GM21360 (cell line): ENCODE data around the gene LYZ.

ENCODE experiments used
- ATAC-seq: cut with Tn5 transposase; IDR thresholded peaks from one replicate; pipeline ENCODE4 v1.9.1; 2021; ENCODE audit warnings: mild to moderate bottlenecking, moderate library complexity; ENCODE audit not compliant: unreplicated experiment

The LYZ gene

GRCh38 chr12:69338120-69338859 is 9.9 kb upstream of the LYZ start:
- ATAC-seq: no peak

- no peak for ATAC-seq
Measured at GRCh38 chr12:69338936-69339335, 9.2 kb upstream of the LYZ start.

- ATAC-seq: no peak
Measured at GRCh38 chr12:69339999-69340398, 8.2 kb upstream of the LYZ start.

GRCh38 chr12:69341328-69341727 is 6.9 kb upstream of the LYZ start:
- no peak for ATAC-seq

GRCh38 chr12:69342421-69342820 is 5.8 kb upstream of the LYZ start:
- ATAC-seq: no peak

GRCh38 chr12:69343357-69343756 is 4.8 kb upstream of the LYZ start:
- ATAC-seq: no peak

- ATAC-seq: no peak
Measured at GRCh38 chr12:69343885-69344612, 4.1 kb upstream of the LYZ start.

- no peak for ATAC-seq
Measured at GRCh38 chr12:69345077-69345476, 3.1 kb upstream of the LYZ start.

- ATAC-seq: no peak
Measured at GRCh38 chr12:69345742-69346141, 2.4 kb upstream of the LYZ start.

GRCh38 chr12:69350002-69350626 is 1.9 kb downstream of the LYZ start:
- no peak for ATAC-seq

GRCh38 chr12:69350777-69351176 is 2.6 kb downstream of the LYZ start:
- ATAC-seq: no peak

- ATAC-seq: no peak
Measured at GRCh38 chr12:69351462-69352236, 3.5 kb downstream of the LYZ start.

- ATAC-seq: no peak
Measured at GRCh38 chr12:69352904-69353303, 4.7 kb downstream of the LYZ start.

GRCh38 chr12:69354172-69354555 is 6.0 kb downstream of the LYZ start:
- ATAC-seq: no peak

GRCh38 chr12:69354556-69355187 is 6.5 kb downstream of the LYZ start:
- no peak for ATAC-seq

GRCh38 chr12:69355363-69356028 is 7.3 kb downstream of the LYZ start:
- ATAC-seq: no peak

GRCh38 chr12:69359531-69360347 is 11.6 kb downstream of the LYZ start, which contains the start of gene YEATS4:
Gene YEATS4 (plus strand): TSS chr12:69359743. CDS start chr12:69359973, 230 bp downstream.
- ATAC-seq: peak; percentile 79

GRCh38 chr12:69360348-69360672 is 12.1 kb downstream of the LYZ start:
- ATAC-seq: no peak

- ATAC-seq: no peak
Measured at GRCh38 chr12:69366796-69367195, 18.6 kb downstream of the LYZ start.
